Ascending aorta (tissue), 2 donors: ENCODE measurements around the gene TMEM259. TPM values are rescaled to one million over a fixed set of nuclear protein-coding genes. Genes with fewer than 3 reads are reported as not detected.

Experiments
- DNase-seq, 2 donors: peaks; one replicate each; pipeline ENCODE4 v3.0.0-alpha.2; 2019; ENCODE audit warnings: low spot score in 2 of 2
- H3K27ac ChIP-seq, 2 donors: fragments of 200-600 bp; sonication (generic); one replicate each; pipeline ENCODE4 v1.5.1; 2016 to 2017; ENCODE audit warnings: mild to moderate bottlenecking in 1 of 2
- H3K27me3 ChIP-seq: fragments of 200-600 bp; sonication (generic); one replicate; pipeline ENCODE4 v1.5.1; 2017
- H3K36me3 ChIP-seq, 2 donors: fragments of 200-600 bp; sonication (generic); one replicate each; pipeline ENCODE4 v1.5.1; 2016
- H3K4me1 ChIP-seq, 2 donors: fragments of 200-600 bp; sonication (generic); one replicate each; pipeline ENCODE4 v1.5.1; 2016 to 2017; ENCODE audit warnings: mild to moderate bottlenecking in 1 of 2
- H3K4me3 ChIP-seq, 2 donors: fragments of 200-600 bp; sonication (generic); one replicate each; pipeline ENCODE4 v1.5.1; 2016 to 2017; ENCODE audit warnings: mild to moderate bottlenecking in 1 of 2
- H3K9me3 ChIP-seq, 2 donors: fragments of 200-600 bp; sonication (generic); one replicate each; pipeline ENCODE4 v1.5.1; 2016
- intact Hi-C: fragments of 100-400 bp; cut with DNase I; formaldehyde crosslinking; loops from one replicate; pipeline ENCODE4 v1.15.1; 2023
- total RNA-seq: library from RNA; depleted of rRNA; stranded (reverse); fragments of >200 nt; gene quantifications from one replicate; pipeline ENCODE4 v1.1.0, GENCODE V29; 2016
- TF ChIP-seq, protein P1 (sequence below), 3 experiments: fragments of 200-600 bp in 2 of 3; fragments of 450-650 bp in 1 of 3; sonication (generic) in 2 of 3; IDR thresholded peaks; one replicate each; pipeline ENCODE4 v1.5.1; 2016 to 2019; ENCODE audit warnings: antibody characterized with exemption in 3 of 3, mild to moderate bottlenecking in 1 of 3, moderate library complexity in 1 of 3

TMEM259 gene
- total RNA-seq, 1 donor from 2014 or later: 452 TPM

- no peak overlapping the region for H3K4me3 ChIP-seq
- TF ChIP-seq, protein P1, sequence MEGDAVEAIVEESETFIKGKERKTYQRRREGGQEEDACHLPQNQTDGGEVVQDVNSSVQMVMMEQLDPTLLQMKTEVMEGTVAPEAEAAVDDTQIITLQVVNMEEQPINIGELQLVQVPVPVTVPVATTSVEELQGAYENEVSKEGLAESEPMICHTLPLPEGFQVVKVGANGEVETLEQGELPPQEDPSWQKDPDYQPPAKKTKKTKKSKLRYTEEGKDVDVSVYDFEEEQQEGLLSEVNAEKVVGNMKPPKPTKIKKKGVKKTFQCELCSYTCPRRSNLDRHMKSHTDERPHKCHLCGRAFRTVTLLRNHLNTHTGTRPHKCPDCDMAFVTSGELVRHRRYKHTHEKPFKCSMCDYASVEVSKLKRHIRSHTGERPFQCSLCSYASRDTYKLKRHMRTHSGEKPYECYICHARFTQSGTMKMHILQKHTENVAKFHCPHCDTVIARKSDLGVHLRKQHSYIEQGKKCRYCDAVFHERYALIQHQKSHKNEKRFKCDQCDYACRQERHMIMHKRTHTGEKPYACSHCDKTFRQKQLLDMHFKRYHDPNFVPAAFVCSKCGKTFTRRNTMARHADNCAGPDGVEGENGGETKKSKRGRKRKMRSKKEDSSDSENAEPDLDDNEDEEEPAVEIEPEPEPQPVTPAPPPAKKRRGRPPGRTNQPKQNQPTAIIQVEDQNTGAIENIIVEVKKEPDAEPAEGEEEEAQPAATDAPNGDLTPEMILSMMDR (IDR thresholded peaks at IDR 0.05): no peak
- DNase-seq: no peak
- no peaks in the 10 kb centered on the region for H3K27me3 ChIP-seq
- no peaks in the 10 kb centered on the region for H3K4me1 ChIP-seq
- H3K9me3 ChIP-seq: no peaks in the 10 kb centered on the region
- intact Hi-C loops: no loop called here
- H3K36me3 ChIP-seq: no peaks in the 10 kb centered on the region
- no peak overlapping the region for H3K27ac ChIP-seq
Observed at GRCh38 chr19:1047696-1048147, 26.8 kb upstream of the TMEM259 start.

GRCh38 chr19:1046836-1047695, 26.1 kb upstream of the TMEM259 start:
- DNase-seq: no peak
- Histone ChIP-seq H3K27me3 (no peaks in the 10 kb centered on the region), H3K36me3 (no peaks in the 10 kb centered on the region), H3K9me3 (no peaks in the 10 kb centered on the region), H3K4me1 (no peaks in the 10 kb centered on the region), H3K4me3 (no peak overlapping the region), H3K27ac (no peak overlapping the region)
- TF ChIP-seq, protein P1 (IDR thresholded peaks at IDR 0.05): no peak
- intact Hi-C loops: no loop called here

DNA sequence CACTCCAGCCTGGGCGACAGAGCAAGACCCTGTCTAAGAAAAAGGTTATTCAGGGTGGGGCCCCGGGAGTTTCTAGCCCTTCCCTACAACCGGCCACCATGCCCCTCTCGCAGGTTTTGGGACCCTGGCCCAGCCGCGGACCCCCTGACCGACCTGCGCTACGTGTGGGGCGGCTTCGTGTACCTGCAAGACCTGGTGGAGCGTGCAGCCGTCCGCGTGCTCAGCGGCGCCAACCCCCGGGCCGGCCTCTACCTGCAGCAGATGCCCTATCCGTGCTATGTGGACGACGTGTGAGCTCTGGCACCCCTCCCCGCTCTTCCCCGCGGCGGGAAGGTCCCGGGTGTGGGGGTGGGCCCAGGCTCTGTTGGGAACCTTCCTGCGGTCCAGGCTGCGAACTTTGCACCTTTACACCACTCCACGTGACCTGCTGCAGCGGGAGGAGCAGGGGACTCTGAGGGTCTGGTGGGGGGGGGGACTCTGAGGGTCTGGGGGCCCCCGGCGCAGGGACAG, 25.2 kb upstream of the TMEM259 start:
- intact Hi-C loops: no loop called here
- H3K27me3 ChIP-seq: no peaks in the 10 kb centered on the region
- no peak overlapping the region for H3K27ac ChIP-seq
- H3K4me3 ChIP-seq: no peak overlapping the region
- no peaks in the 10 kb centered on the region for H3K36me3 ChIP-seq
- no peak for DNase-seq
- TF ChIP-seq, protein P1 (IDR thresholded peaks at IDR 0.05): no peak
- H3K4me1 ChIP-seq: peaks cover 3 to 4% of the 10 kb centered on the region in 2 donors
- no peaks in the 10 kb centered on the region for H3K9me3 ChIP-seq

- Histone ChIP-seq H3K9me3 (no peaks in the 10 kb centered on the region), H3K27ac (no peak overlapping the region), H3K4me3 (no peak overlapping the region), H3K27me3 (no peaks in the 10 kb centered on the region), H3K4me1 (peaks cover 11 to 13% of the 10 kb centered on the region in 2 donors), H3K36me3 (no peaks in the 10 kb centered on the region)
- TF ChIP-seq, protein P1 (IDR thresholded peaks at IDR 0.05): no peak
- intact Hi-C loops: no loop called here
- no peak for DNase-seq
Observed at GRCh38 chr19:1045247-1045603, 24.3 kb upstream of the TMEM259 start.

GRCh38 chr19:1042689-1043511, 22.0 kb upstream of the TMEM259 start:
- Histone ChIP-seq H3K27ac (no peak overlapping the region), H3K9me3 (no peaks in the 10 kb centered on the region), H3K36me3 (peaks cover 3% of the 10 kb centered on the region in 2 donors), H3K27me3 (no peaks in the 10 kb centered on the region), H3K4me3 (no peak overlapping the region), H3K4me1 (peaks cover 11 to 17% of the 10 kb centered on the region in 2 donors)
- no peak for DNase-seq
- TF ChIP-seq, protein P1 (IDR thresholded peaks at IDR 0.05): no peak
- intact Hi-C loops: no loop called here
